Neuronal stem cell (in vitro differentiated cells): ENCODE results near the gene DOCK9.

Experiments used
- DNase-seq: peaks from one replicate; pipeline ENCODE4 v3.0.0-alpha.2; 2013; ENCODE audit warnings: low spot score
- H2AFZ ChIP-seq: one replicate; pipeline ENCODE4 v1.6.1; 2013; ENCODE audit warnings: mild to moderate bottlenecking, low read length, inconsistent platforms
- H2AK5ac ChIP-seq: 2 replicates; pipeline ENCODE4 v1.6.1; 2013; ENCODE audit warnings: low read depth, mild to moderate bottlenecking, inconsistent platforms, low read length, moderate library complexity, mixed read lengths
- H2BK120ac ChIP-seq: 2 replicates; pipeline ENCODE4 v1.6.1; 2013; ENCODE audit warnings: low read depth, mild to moderate bottlenecking, inconsistent platforms, low read length, moderate library complexity, mixed read lengths
- H2BK12ac ChIP-seq: one replicate; pipeline ENCODE4 v1.6.1; 2013; ENCODE audit warnings: low read length, inconsistent platforms
- H2BK15ac ChIP-seq: 2 replicates; pipeline ENCODE4 v1.6.1; 2013; ENCODE audit warnings: mild to moderate bottlenecking, low read length, inconsistent platforms, mixed read lengths
- H2BK5ac ChIP-seq: one replicate; pipeline ENCODE4 v1.6.1; 2013; ENCODE audit warnings: inconsistent platforms, mild to moderate bottlenecking, low read length, moderate library complexity
- H3K14ac ChIP-seq: one replicate; pipeline ENCODE4 v1.6.1; 2013; ENCODE audit warnings: low read length, inconsistent platforms
- H3K18ac ChIP-seq: 2 replicates; pipeline ENCODE4 v1.6.1; 2013; ENCODE audit warnings: low read length, inconsistent platforms
- H3K23ac ChIP-seq: 2 replicates; pipeline ENCODE4 v1.6.1; 2013; ENCODE audit warnings: low read depth, mild to moderate bottlenecking, mixed read lengths, low read length, inconsistent platforms; ENCODE audit not compliant: poor library complexity
- H3K27ac ChIP-seq: replicated peaks from 3 replicates; pipeline ENCODE4 v1.5.1; 2013; ENCODE audit warnings: low read length, inconsistent platforms
- H3K27me3 ChIP-seq, 3 experiments: 2 replicates each; pipeline ENCODE4 v1.6.1; 2013; ENCODE audit warnings: low read length in 3 of 3, mild to moderate bottlenecking in 2 of 3, inconsistent platforms in 1 of 3, low read depth in 1 of 3, mixed read lengths in 1 of 3, moderate library complexity in 1 of 3; ENCODE audit not compliant: control insufficient read depth in 3 of 3, insufficient read depth in 3 of 3
- H3K36me3 ChIP-seq, 2 donors: replicated peaks in 1 of 2; 2 replicates each; pipeline ENCODE4 v1.6.1; 2013; ENCODE audit warnings: low read length in 2 of 2; ENCODE audit not compliant: control insufficient read depth in 2 of 2, insufficient read depth in 2 of 2
- H3K4ac ChIP-seq: 2 replicates; pipeline ENCODE4 v1.6.1; 2013; ENCODE audit warnings: inconsistent platforms, mild to moderate bottlenecking, low read length, moderate library complexity
- H3K4me1 ChIP-seq, 2 donors: 1 replicate in 1 of 2; 2 replicates in 1 of 2; pipeline ENCODE4 v1.6.1; 2013; ENCODE audit warnings: low read length in 2 of 2, low read depth in 1 of 2; ENCODE audit not compliant: control insufficient read depth in 2 of 2, insufficient read depth in 1 of 2
- H3K4me2 ChIP-seq: one replicate; pipeline ENCODE4 v1.6.1; 2013; ENCODE audit warnings: mild to moderate bottlenecking, low read length, inconsistent platforms; ENCODE audit not compliant: insufficient read depth, poor library complexity, severe bottlenecking
- H3K4me3 ChIP-seq, 2 donors: 2 replicates each; pipeline ENCODE4 v1.5.1; 2013; ENCODE audit warnings: low read length in 2 of 2, mild to moderate bottlenecking in 2 of 2, inconsistent platforms in 1 of 2, moderate library complexity in 1 of 2
- H3K79me1 ChIP-seq: one replicate; pipeline ENCODE4 v1.6.1; 2013; ENCODE audit warnings: low read depth, mild to moderate bottlenecking, inconsistent platforms, low read length, moderate library complexity
- H3K9ac ChIP-seq: one replicate; pipeline ENCODE4 v1.6.1; 2013; ENCODE audit warnings: mild to moderate bottlenecking, low read depth, low read length, inconsistent platforms; ENCODE audit not compliant: poor library complexity
- H3K9me3 ChIP-seq, 2 donors: replicated peaks in 1 of 2; 2 replicates each; pipeline versions ENCODE3 to v1.6.1; 2013; ENCODE audit warnings: low read length in 2 of 2, mild to moderate bottlenecking in 2 of 2, inconsistent platforms in 1 of 2, low read depth in 1 of 2, mixed read lengths in 1 of 2, moderate library complexity in 1 of 2; ENCODE audit not compliant: control insufficient read depth in 2 of 2, insufficient read depth in 1 of 2
- H4K8ac ChIP-seq: one replicate; pipeline ENCODE4 v1.6.1; 2013; ENCODE audit warnings: low read depth, mild to moderate bottlenecking, inconsistent platforms, low read length, moderate library complexity
- H4K91ac ChIP-seq: one replicate; pipeline ENCODE4 v1.6.1; 2013; ENCODE audit warnings: low read length, low read depth, mild to moderate bottlenecking, inconsistent platforms; ENCODE audit not compliant: poor library complexity
- WGBS, 2 donors: extraction: QIAGEN DNeasy Blood & Tissue Kit; methylation state at CpG; one replicate each; pipeline ENCODE4 v1.1.7; 2013; ENCODE audit warnings: missing lambda C conversion rate in 2 of 2, mixed read lengths in 1 of 2; ENCODE audit not compliant: insufficient read length in 2 of 2, insufficient replicate concordance in 1 of 2; ENCODE audit errors: extremely low coverage in 2 of 2; 5-methylcytosine and 5-hydroxymethylcytosine counted together

DOCK9 gene

DNA sequence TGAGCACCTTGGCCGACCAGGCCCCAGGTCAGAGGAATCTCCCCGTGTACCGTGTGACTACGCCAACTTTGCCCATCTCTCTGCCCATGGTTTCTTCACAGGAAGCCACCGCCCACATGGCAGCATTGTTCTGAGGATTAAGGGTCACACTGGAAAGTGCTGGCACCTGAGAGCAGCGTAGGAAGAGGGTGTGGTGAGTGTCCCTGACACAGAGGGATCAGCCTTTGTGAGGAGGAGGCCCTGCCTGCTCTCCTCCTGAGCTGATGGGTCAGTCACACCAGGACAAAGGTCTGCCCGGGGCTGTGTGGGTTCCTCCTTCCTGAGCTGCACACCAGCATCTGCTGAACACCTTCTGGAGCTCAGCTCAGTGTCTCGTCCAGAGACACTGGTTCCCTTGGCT lies 193.2 kb downstream of the DOCK9 start:
- peak overlapping the region; percentile 80 for H3K18ac ChIP-seq
- peak overlapping the region; percentile 12 for H2AK5ac ChIP-seq
- no peaks in the 10 kb centered on the region for H3K36me3 ChIP-seq
- H2BK12ac ChIP-seq, result no peak overlapping the region
- H3K23ac ChIP-seq, result no peak overlapping the region
- no peak overlapping the region for H2BK5ac ChIP-seq
- peaks cover 0 to 3% of the 10 kb centered on the region in 2 donors for H3K9me3 ChIP-seq
- peak overlapping the region; percentile 19 for H4K8ac ChIP-seq
- H4K91ac ChIP-seq, result no peak overlapping the region
- peaks cover 0 to 4% of the 10 kb centered on the region in 2 donors for H3K4me1 ChIP-seq
- H3K4me2 ChIP-seq, result no peak overlapping the region
- H3K4ac ChIP-seq, result peak overlapping the region; percentile 56
- peak overlapping the region; percentile 71 for H2BK15ac ChIP-seq
- H2AFZ ChIP-seq, result no peak overlapping the region
- H3K14ac ChIP-seq, result peak overlapping the region; percentile 26
- no peak overlapping the region for H3K27ac ChIP-seq
- DNase-seq, result no peak
- H2BK120ac ChIP-seq, result no peak overlapping the region
- H3K27me3 ChIP-seq, result peaks cover 0 to 22% (median 0%) of the 10 kb centered on the region in 3 experiments
- H3K79me1 ChIP-seq, result no peaks in the 10 kb centered on the region
- WGBS, 2 donors, result no CpG with 5 or more reads among the region's 8 CpGs
- no peak overlapping the region for H3K9ac ChIP-seq
- H3K4me3 ChIP-seq, result no peak overlapping the region

DNA sequence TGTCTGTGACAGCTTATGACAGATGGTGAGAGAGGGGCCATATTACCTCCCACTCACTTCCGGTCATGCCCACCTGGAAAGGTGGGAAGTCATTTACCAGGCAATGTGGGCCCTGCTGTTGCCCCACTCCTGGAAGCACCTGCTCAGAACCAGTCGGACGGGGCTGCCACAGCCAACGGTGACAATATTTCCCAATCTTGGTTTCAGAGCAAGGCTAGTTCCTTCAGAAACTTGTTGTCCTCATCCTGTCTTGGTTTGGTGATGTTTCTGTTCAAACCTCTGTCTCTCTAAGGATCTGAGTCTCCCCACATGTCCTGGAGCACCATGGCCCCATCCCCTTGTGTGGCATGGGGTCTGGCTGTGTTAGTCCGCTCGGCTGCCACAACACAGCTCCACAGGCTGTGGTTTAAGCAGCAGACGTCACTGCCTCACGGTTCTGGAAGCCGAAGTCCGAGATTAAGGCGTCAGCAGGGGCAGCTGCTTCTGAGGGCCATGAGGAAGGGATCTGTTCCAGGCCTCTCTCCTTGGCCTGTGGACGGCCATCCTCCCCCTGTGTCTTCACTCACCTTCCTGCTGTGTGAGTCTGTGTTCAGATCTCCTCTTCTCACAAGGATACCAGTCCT lies 193.9 kb downstream of the DOCK9 start:
- no CpG with 5 or more reads among the region's 12 CpGs for WGBS, 2 donors
- Histone ChIP-seq H3K9ac (no peak overlapping the region), H4K8ac (no peak overlapping the region), H2AK5ac (no peak overlapping the region), H3K18ac (peak overlapping the region; percentile 20), H3K4me3 (no peak overlapping the region), H3K4me2 (no peak overlapping the region), H2BK12ac (no peak overlapping the region), H3K27ac (no peak overlapping the region), H3K4me1 (peaks cover 0 to 4% of the 10 kb centered on the region in 2 donors), H2BK5ac (no peak overlapping the region), H3K27me3 (peaks cover 0 to 22% (median 0%) of the 10 kb centered on the region in 3 experiments), H2BK15ac (no peak overlapping the region), H2BK120ac (no peak overlapping the region), H3K9me3 (peaks cover 0 to 3% of the 10 kb centered on the region in 2 donors), H3K4ac (no peak overlapping the region), H2AFZ (no peak overlapping the region), H4K91ac (no peak overlapping the region), H3K14ac (no peak overlapping the region), H3K79me1 (no peaks in the 10 kb centered on the region), H3K36me3 (no peaks in the 10 kb centered on the region), H3K23ac (no peak overlapping the region)
- no peak for DNase-seq

DNA sequence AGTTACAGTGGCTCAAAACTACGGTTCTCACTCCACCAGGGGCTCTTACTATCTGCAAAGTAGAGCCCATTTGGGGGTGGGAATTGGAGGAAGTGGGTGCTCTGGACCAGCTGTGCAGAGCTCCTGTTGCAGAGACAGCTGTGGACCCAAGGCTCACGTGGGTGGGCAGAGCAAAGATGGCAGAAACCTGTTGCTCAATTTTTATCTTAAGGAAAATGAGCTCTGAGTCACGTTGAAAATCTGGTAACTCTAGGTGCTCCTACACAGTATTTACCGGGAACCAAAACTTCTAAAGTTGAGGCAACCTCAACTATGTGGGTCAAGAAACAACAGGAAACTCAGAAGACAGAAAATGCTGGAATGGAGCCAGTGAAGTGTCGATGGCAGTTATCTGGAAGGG lies 195.2 kb downstream of the DOCK9 start:
- no peak overlapping the region for H2AK5ac ChIP-seq
- H4K8ac ChIP-seq, result no peak overlapping the region
- peaks cover 0 to 22% (median 0%) of the 10 kb centered on the region in 3 experiments for H3K27me3 ChIP-seq
- H3K18ac ChIP-seq, result no peak overlapping the region
- no peak overlapping the region for H3K14ac ChIP-seq
- H2AFZ ChIP-seq, result no peak overlapping the region
- H3K4me1 ChIP-seq, result peaks cover 0 to 4% of the 10 kb centered on the region in 2 donors
- H2BK5ac ChIP-seq, result no peak overlapping the region
- no peak for DNase-seq
- H3K9me3 ChIP-seq, result peaks cover 0 to 3% of the 10 kb centered on the region in 2 donors
- H3K9ac ChIP-seq, result no peak overlapping the region
- WGBS, 2 donors, result no CpG with 5 or more reads among the region's 5 CpGs
- H2BK15ac ChIP-seq, result no peak overlapping the region
- no peak overlapping the region for H3K4me2 ChIP-seq
- H3K27ac ChIP-seq, result no peak overlapping the region
- H4K91ac ChIP-seq, result no peak overlapping the region
- no peaks in the 10 kb centered on the region for H3K79me1 ChIP-seq
- H3K4ac ChIP-seq, result no peak overlapping the region
- no peaks in the 10 kb centered on the region for H3K36me3 ChIP-seq
- H2BK12ac ChIP-seq, result no peak overlapping the region
- H3K23ac ChIP-seq, result no peak overlapping the region
- no peak overlapping the region for H2BK120ac ChIP-seq
- H3K4me3 ChIP-seq, result no peak overlapping the region

DNA sequence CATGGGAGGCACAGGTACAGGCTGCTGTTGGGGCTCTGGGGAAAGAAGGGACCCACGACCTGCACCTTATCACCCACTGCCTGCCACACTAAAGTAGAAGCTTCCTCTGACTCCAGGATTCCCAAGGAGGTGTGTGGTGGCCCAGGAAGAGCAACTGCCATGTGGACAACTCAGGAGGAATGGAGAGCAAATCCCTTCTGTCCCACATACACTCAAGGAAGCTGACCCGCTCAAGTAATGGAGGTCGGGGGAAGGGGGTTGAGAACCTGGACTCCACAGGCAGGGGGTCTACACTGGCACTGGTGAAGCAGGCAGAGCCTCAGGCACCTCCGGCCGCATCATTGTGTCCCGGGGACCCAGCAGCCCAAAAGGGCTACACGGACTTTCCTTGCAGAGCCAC lies 196.0 kb downstream of the DOCK9 start:
- Histone ChIP-seq H2BK120ac (no peak overlapping the region), H2BK5ac (no peak overlapping the region), H3K4me3 (no peak overlapping the region), H3K23ac (no peak overlapping the region), H3K4ac (no peak overlapping the region), H2AK5ac (no peak overlapping the region), H2BK12ac (no peak overlapping the region), H3K27me3 (peaks cover 0 to 17% (median 0%) of the 10 kb centered on the region in 3 experiments), H3K27ac (no peak overlapping the region), H4K8ac (no peak overlapping the region), H3K4me1 (peaks cover 0 to 4% of the 10 kb centered on the region in 2 donors), H2BK15ac (no peak overlapping the region), H2AFZ (no peak overlapping the region), H3K9ac (no peak overlapping the region), H3K4me2 (no peak overlapping the region), H3K14ac (no peak overlapping the region), H3K18ac (peak overlapping the region; percentile 8), H3K36me3 (no peaks in the 10 kb centered on the region), H3K9me3 (peaks cover 0 to 3% of the 10 kb centered on the region in 2 donors), H4K91ac (no peak overlapping the region), H3K79me1 (no peaks in the 10 kb centered on the region)
- DNase-seq, result no peak
- no CpG with 5 or more reads among the region's 7 CpGs for WGBS, 2 donors
